ENCODE measurements around the gene DNMT3B.
"Not testable (repeated sequence)": the region's sequence is repeated elsewhere in the genome, so short reads cannot be mapped to it uniquely, and the experiment has no call there.

DNMT3B gene

DNA sequence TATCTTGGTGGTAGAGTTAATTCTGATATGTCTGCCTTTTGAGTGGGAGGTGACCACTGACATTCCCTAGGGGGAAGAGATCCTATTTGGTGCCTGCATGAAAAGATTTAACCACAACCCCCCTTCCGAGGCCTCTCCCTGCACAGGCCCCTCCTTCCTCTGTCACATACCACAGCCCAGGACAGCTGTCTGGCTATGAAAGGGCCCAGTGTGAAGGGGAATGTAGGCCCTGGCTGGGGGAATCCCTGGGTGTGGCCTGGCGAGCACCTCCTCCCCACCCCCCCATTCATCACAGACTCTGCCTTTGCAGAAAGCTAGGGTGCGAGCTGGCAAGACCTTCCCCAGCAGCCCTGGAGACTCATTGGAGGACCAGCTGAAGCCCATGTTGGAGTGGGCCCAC is 30.1 kb downstream of the DNMT3B start:
- DNase-seq (ENCODE audit: low spot score) = no peak

DNA sequence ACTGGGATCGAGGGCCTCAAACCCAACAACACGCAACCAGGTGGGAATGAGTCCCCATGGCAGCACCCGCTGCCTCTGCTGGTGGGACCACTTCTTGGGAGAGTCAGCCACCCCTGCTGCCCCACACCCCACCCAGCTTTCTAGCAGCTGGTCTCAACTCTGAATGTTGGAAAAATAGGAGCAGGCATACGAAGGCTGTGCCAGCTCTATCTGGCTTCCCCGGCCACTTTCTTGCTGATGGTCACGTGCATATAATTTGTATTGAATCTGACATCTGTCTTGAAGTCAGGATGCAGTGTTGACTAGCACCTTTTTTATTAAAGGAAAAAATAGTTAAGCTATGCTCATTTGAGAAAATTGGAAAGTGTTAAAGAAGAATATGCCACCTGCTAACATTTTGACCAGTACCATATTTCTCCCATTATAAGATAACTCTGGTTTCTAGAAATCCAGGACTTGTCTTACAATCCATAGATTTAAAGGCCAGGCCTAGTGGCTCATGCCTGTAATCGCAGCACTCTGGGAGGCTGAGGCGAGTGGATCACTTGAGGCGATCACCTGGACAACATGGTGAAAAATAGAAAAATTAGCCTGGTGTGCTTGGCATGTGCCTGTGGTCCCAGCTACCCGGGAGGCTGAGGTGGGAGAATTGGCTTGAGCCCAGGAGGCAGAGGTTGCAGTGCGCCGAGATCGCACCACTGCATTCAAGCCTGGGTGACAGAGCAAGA is 30.7 kb downstream of the DNMT3B start:
- DNase-seq (ENCODE audit: low spot score) = no peak

GRCh38 chr20:32796383-32796948 is 34.3 kb downstream of the DNMT3B start:
- no peak for DNase-seq (ENCODE audit: low spot score)

DNA sequence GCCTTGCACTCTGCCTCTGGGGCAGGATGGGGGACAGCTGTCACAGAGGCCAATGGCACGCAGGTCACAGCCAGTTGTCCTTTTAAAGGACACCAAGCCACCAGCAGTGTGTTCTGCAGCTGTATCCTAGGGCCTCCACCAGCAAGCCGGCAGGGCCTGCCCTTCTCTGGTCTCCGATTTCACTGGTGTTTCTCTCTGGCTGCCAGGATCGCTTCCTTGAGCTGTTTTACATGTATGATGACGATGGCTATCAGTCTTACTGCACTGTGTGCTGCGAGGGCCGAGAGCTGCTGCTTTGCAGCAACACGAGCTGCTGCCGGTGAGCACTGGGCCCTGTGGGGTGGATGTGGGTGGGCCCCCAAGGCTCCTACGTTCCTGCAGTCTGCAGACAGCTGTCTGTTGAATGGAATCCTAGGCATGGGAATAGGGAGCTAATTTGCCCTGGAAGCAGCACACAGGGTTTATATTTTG is 34.8 kb downstream of the DNMT3B start:
- DNase-seq (ENCODE audit: low spot score) = no peak

DNA sequence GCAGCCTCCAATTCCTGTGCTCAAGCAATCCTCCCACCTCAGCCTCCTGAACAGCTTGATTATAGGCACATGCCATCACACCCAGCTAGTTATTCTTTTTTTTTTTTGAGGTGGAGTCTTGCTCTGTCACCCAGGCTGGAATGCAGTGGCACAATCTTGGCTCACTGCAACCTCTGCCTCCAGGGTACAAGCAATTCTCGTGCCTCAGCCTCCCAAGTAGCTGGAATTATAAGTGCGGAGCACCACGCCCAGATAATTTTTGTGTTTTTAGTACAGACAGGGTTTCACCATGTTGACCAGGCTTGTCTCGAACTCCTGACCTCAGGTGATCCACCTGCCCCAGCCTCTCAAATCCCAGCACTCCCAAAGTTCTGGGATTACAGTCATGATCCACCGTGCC is 35.4 kb downstream of the DNMT3B start:
- DNase-seq (ENCODE audit: low spot score) = not testable (repeated sequence)

GRCh38 chr20:32798046-32798981 is 36.1 kb downstream of the DNMT3B start:
- no peak for DNase-seq (ENCODE audit: low spot score)

DNA sequence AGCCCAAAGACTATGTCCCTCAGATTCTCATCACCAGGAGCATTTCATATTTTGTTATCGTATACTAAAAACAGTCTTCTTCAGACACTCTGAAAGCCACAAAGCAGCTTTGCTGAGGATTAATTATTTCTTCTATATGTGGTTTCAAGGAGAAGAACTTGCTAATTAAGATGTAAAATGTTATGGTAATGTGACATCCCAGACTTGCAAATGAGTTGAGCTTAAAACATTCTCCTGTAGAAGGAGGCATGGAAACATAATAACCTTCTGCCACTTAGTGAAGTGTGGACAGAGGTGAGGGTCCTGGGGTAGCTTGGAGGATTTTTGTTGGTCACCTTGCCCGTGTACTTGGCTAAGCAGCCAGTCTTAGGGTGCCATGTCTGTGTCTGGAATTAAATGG is 40.9 kb downstream of the DNMT3B start:
- DNase-seq (ENCODE audit: low spot score) = no peak

DNA sequence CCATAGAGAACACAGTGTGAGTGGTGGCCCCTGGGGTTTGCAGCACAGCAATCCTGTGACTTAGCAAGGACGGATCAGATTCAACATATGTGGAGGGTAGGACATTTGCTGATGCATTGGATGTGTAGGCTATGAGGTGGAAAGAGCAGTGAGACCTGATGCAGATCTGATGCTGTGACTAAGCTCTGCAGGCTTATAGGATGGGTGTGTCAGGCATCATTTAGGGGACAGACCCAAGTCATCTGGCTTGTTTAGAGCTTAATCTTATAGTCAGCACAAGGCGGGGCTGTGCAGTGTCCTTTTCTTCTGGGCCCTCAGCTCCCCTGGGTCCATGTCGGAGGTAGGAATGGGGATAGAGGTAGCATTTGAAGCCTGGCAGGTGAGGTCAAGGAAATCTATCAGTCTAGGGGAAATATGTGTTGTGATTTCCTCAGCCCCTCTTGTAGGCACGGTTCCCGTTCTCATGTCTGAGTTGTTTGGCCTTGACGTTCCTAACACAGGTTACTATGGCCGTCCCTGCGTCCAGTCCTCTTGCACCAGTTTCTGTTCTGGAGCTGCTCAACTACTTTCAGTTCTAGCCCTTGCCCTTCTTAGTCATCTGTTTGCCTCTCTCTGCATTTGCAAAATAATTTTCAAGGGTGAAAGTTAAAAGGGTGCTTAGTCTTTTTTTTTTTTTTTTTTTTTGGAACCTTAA is 42.0 kb downstream of the DNMT3B start:
- DNase-seq (ENCODE audit: low spot score) = no peak

GRCh38 chr20:32804817-32805216 is 42.6 kb downstream of the DNMT3B start:
- DNase-seq (ENCODE audit: low spot score) = no peak

DNA sequence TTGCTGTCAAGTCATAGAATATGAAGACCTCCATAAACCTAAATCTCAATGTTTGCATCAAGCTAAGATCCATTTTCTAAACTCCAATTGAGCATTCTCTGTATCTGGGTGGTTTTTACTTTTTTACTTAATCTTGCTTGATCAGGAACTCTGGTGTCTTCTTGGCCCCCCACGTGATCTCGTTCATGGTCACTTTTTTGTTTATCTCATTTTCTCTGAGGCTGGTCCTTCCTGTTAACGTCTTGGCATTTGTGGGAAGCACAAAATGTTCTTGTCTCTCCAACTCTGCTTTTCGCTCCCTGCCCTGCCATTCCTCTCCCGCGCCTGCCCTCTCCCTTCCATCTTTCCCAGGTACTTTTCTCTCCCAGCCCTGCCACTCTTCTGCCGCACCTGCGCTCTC is 43.5 kb downstream of the DNMT3B start:
- DNase-seq (ENCODE audit: low spot score) = no peak

GRCh38 chr20:32806356-32806755 is 44.2 kb downstream of the DNMT3B start:
- no peak for DNase-seq (ENCODE audit: low spot score)

DNA sequence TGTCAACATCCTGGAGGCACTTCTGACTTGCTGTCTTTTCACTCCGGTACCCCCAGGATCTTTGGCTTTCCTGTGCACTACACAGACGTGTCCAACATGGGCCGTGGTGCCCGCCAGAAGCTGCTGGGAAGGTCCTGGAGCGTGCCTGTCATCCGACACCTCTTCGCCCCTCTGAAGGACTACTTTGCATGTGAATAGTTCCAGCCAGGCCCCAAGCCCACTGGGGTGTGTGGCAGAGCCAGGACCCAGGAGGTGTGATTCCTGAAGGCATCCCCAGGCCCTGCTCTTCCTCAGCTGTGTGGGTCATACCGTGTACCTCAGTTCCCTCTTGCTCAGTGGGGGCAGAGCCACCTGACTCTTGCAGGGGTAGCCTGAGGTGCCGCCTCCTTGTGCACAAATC is 45.5 kb downstream of the DNMT3B start:
- no peak for DNase-seq (ENCODE audit: low spot score)

- no peak for DNase-seq (ENCODE audit: low spot score)
Observed at GRCh38 chr20:32808438-32808837, 46.3 kb downstream of the DNMT3B start.

DNA sequence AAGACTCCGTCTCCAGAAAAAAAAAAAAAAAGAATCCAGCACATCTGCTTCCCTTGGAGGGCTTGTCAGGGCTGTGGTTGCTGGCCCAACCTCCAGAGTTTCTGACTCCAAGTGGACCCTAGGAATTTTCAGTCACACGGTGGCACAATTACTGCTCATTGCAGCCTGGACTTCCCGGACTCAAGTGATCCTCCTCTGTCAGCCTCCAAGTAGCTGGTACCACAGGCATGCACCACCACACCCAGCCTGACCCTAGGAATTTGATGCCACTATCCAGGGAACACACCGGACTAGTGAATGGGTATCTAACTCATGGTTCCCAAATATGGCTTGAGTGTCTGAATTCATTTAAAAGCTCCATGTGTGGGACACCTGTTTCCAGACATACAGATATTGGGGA is 47.7 kb downstream of the DNMT3B start:
- no peak for DNase-seq (ENCODE audit: low spot score)

DNA sequence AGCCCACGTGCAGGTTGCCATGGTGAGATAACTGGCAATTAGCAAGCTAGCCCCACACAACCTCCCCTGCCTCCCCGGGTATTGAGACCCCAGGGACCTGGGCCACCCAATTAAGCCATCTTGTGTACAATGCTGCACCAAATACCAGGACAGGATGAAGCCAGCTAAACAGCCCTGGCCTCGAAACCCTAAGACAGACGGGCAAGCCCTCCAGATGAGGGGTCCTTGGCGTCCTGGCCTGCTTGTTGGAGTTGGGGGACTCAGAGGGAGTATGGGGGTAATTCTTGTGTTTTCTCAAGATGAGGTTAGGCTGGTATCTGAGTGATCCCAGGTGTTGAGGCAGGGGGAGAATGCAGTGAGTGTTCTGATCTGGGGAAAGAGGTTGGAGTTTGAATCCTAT is 48.8 kb downstream of the DNMT3B start:
- DNase-seq (ENCODE audit: low spot score) = no peak

- DNase-seq (ENCODE audit: low spot score) = no peak
Observed at GRCh38 chr20:32811886-32812285, 49.7 kb downstream of the DNMT3B start.

GRCh38 chr20:32819992-32820697 is 58.0 kb downstream of the DNMT3B start:
- DNase-seq (ENCODE audit: low spot score) = peak; percentile 69

DNA sequence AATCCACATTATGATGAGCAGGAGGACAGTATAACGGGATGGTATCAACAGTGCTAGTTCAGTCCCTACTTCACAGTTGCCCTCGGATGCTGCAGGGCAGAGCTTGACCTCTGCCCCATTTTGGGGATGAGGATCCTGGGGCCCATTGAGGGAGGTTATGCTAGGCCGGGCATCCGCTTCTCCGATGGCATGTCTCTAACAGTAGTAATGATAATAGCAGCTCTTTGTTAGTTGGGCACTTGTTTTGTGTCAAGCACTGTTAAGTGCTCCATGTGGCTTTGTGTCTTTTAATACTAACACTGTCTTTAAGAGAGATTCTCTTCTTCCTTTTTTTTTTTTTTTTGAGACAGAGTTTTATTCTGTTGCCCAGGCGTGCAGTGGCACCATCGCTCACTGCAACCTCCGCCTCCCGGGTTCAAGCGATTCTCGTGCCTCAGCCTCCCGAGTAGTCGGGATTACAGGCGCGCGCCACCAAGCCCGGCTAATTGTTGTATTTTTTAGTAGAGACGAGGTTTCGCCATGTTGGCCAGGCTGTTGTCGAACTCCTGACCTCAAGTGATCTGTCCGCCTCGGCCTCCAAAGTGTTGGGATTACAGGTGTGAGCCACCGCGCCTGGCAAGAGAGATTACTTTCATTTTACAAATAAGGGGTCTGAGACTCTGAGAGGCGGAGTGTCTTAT is 58.7 kb downstream of the DNMT3B start:
- DNase-seq (ENCODE audit: low spot score) = no peak

DNA sequence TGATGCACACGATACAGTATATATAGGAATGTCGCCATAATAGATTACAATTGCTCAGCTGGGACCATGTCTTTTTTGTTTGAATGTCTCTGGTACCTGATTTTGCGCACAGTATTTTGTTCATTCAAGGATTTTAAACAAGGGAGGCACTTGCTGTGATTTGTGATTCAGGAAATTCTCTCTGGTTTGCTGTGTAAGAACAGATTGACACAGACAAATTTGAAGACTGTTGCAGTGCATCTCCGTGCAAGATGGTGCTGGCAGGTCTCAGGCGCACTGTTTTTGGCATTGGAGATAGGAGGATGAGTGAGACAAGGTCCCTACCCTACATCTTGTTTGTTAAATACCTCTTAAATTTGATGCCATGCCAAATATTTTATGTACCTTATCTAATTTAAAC is 60.0 kb downstream of the DNMT3B start:
- DNase-seq (ENCODE audit: low spot score) = no peak

- peak; percentile 17 for DNase-seq (ENCODE audit: low spot score)
Observed at GRCh38 chr20:32823078-32823477, 60.9 kb downstream of the DNMT3B start.

Data from cerebellar cortex (tissue), 1 donor.